Left ventricle myocardium inferior (tissue), 1 donor: ENCODE measurements around the gene CCNF. TPM values are rescaled to one million over a fixed set of nuclear protein-coding genes. Genes with fewer than 3 reads are reported as not detected.

ENCODE experiments used
- DNase-seq: peaks from one replicate; pipeline ENCODE4 v3.0.0-alpha.2; 2020
- H3K27ac ChIP-seq: fragments of 200-600 bp; replicated peaks from 2 replicates; pipeline ENCODE4 v1.8.0; 2021
- H3K27me3 ChIP-seq: fragments of 200-600 bp; 2 replicates; pipeline ENCODE4 v1.8.0; 2021; ENCODE audit warnings: low read depth
- H3K36me3 ChIP-seq: fragments of 200-600 bp; 2 replicates; pipeline ENCODE4 v1.8.0; 2021
- H3K4me1 ChIP-seq: fragments of 200-600 bp; 2 replicates; pipeline ENCODE4 v1.8.0; 2021
- H3K4me3 ChIP-seq: fragments of 200-600 bp; 2 replicates; pipeline ENCODE4 v1.8.0; 2021; ENCODE audit warnings: mild to moderate bottlenecking, moderate library complexity
- H3K9me3 ChIP-seq: fragments of 200-600 bp; replicated peaks from 2 replicates; pipeline ENCODE4 v1.8.0; 2021
- CTCF ChIP-seq: fragments of 200-600 bp; IDR thresholded peaks from 2 replicates; pipeline ENCODE4 v1.8.0; 2021; ENCODE audit warnings: antibody characterized with exemption, mild to moderate bottlenecking, borderline replicate concordance
- intact Hi-C: fragments of 100-400 bp; cut with micrococcal nuclease; formaldehyde crosslinking; loops from one replicate; pipeline ENCODE4 v1.11.0; 2022
- total RNA-seq: library from RNA; stranded (reverse); fragmentation: NEBNext Ultra II Directional; extraction: Animal tissue kit (Norgen Biotek cat#: 25700); gene quantifications from one replicate; pipeline ENCODE4 v1.2.1, GENCODE V29; 2021
- donor health status: DM: no; HTN: yes; CAD: no; lungs with severe emphysema.

CCNF gene
- total RNA-seq, 1 donor from 2014 or later = 0.96 TPM

- TF ChIP-seq CTCF = no peak
- peaks cover 72% of the 10 kb centered on the region for H3K4me1 ChIP-seq
- peaks cover 7% of the 10 kb centered on the region for H3K36me3 ChIP-seq
- no peak overlapping the region for H3K4me3 ChIP-seq
- no peaks in the 10 kb centered on the region for H3K9me3 ChIP-seq
- intact Hi-C loops = no loop called here
- no peak for DNase-seq
- H3K27ac ChIP-seq = no peak overlapping the region
- no peaks in the 10 kb centered on the region for H3K27me3 ChIP-seq
Observed at GRCh38 chr16:2500430-2500917, 71.2 kb downstream of the CCNF start.

- no peaks in the 10 kb centered on the region for H3K9me3 ChIP-seq
- H3K36me3 ChIP-seq = peaks cover 5% of the 10 kb centered on the region
- peak; percentile 87 for DNase-seq
- peak; percentile 99 for TF ChIP-seq CTCF
- peak overlapping the region; percentile 51 for H3K4me3 ChIP-seq
- H3K4me1 ChIP-seq = peaks cover 77% of the 10 kb centered on the region
- H3K27me3 ChIP-seq = no peaks in the 10 kb centered on the region
- H3K27ac ChIP-seq = peak overlapping the region; percentile 65
- intact Hi-C loops = no loop called here
Observed at GRCh38 chr16:2500918-2501750, 71.9 kb downstream of the CCNF start.

GRCh38 chr16:2501946-2502895 lies 73.0 kb downstream of the CCNF start:
- Histone ChIP-seq H3K27me3 (no peaks in the 10 kb centered on the region), H3K27ac (peak overlapping the region; percentile 65), H3K4me3 (peak overlapping the region; percentile 51), H3K4me1 (peaks cover 70% of the 10 kb centered on the region), H3K36me3 (no peaks in the 10 kb centered on the region), H3K9me3 (no peaks in the 10 kb centered on the region)
- intact Hi-C loops = no loop called here
- no peak for TF ChIP-seq CTCF
- no peak for DNase-seq

- Histone ChIP-seq H3K4me1 (peaks cover 42% of the 10 kb centered on the region), H3K36me3 (no peaks in the 10 kb centered on the region), H3K27ac (peak overlapping the region; percentile 46), H3K9me3 (no peaks in the 10 kb centered on the region), H3K4me3 (no peak overlapping the region), H3K27me3 (no peaks in the 10 kb centered on the region)
- TF ChIP-seq CTCF = no peak
- intact Hi-C loops = no loop called here
- DNase-seq = no peak
Observed at GRCh38 chr16:2505695-2506094, 76.4 kb downstream of the CCNF start.

- DNase-seq = peak; percentile 53
- Histone ChIP-seq H3K27ac (peak overlapping the region; percentile 58), H3K4me1 (peaks cover 37% of the 10 kb centered on the region), H3K4me3 (no peak overlapping the region), H3K9me3 (no peaks in the 10 kb centered on the region), H3K27me3 (no peaks in the 10 kb centered on the region), H3K36me3 (no peaks in the 10 kb centered on the region)
- intact Hi-C loops = no loop called here
- no peak for TF ChIP-seq CTCF
Observed at GRCh38 chr16:2507052-2507659, 77.9 kb downstream of the CCNF start.
